Mesodermal cell (in vitro differentiated cells): ENCODE data around the gene CENPC.
"Not testable (repeated sequence)": the region's sequence is repeated elsewhere in the genome, so short reads cannot be mapped to it uniquely, and the experiment has no call there.

Experiments
- H3K27ac ChIP-seq: 2 replicates; pipeline ENCODE4 v1.7.0; 2013; ENCODE audit warnings: mild to moderate bottlenecking, low read depth, low read length, moderate library complexity; ENCODE audit not compliant: severe bottlenecking
- H3K36me3 ChIP-seq: 2 replicates; pipeline ENCODE4 v1.7.1; 2013; ENCODE audit warnings: mild to moderate bottlenecking, low read length, moderate library complexity; ENCODE audit not compliant: control insufficient read depth, insufficient read depth
- H3K4me1 ChIP-seq: one replicate; pipeline ENCODE4 v1.7.1; 2013; ENCODE audit warnings: mild to moderate bottlenecking, low read length; ENCODE audit not compliant: insufficient read depth, control insufficient read depth, poor library complexity, severe bottlenecking
- H3K4me3 ChIP-seq: 2 replicates; pipeline ENCODE4 v1.7.0; 2013; ENCODE audit warnings: low read length, control low read depth, mild to moderate bottlenecking; ENCODE audit not compliant: insufficient read depth, poor library complexity, severe bottlenecking; ENCODE audit errors: extremely low read depth
- H3K9me3 ChIP-seq: 2 replicates; pipeline ENCODE4 v1.7.1; 2013; ENCODE audit warnings: mild to moderate bottlenecking, low read length, moderate library complexity; ENCODE audit not compliant: control insufficient read depth
- WGBS, 2 experiments: methylation state at CpG; one replicate each; pipeline ENCODE4 v1.1.5; 2013; ENCODE audit warnings: missing lambda C conversion rate in 2 of 2; ENCODE audit not compliant: insufficient coverage in 2 of 2; 5-methylcytosine and 5-hydroxymethylcytosine counted together

Gene CENPC

DNA sequence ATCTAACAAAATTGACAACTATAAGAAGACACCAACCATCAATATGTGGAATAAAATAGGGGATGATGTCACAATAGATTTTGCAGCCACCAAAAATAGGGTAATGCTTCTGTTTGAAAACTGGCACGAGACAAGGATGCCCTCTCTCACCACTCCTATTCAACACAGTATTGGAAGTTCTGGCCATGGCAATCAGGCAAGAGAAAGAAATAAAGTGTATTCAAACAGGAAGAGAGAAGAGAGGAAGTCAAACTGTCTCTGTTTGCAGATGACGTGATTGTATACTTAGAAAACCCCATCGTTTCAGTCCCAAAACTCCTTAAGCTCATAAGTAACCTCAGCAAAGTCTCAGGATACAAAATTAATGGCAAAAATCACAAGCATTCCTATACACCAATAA is 21.2 kb downstream of the CENPC start:
- not testable (repeated sequence) for H3K9me3 ChIP-seq, H3K4me1 ChIP-seq, H3K4me3 ChIP-seq, H3K27ac ChIP-seq
- H3K36me3 ChIP-seq: peaks cover 24% of the 10 kb centered on the region
- WGBS, 2 experiments: 75 to 80% methylated on average over 1 to 2 of the region's 3 CpGs

DNA sequence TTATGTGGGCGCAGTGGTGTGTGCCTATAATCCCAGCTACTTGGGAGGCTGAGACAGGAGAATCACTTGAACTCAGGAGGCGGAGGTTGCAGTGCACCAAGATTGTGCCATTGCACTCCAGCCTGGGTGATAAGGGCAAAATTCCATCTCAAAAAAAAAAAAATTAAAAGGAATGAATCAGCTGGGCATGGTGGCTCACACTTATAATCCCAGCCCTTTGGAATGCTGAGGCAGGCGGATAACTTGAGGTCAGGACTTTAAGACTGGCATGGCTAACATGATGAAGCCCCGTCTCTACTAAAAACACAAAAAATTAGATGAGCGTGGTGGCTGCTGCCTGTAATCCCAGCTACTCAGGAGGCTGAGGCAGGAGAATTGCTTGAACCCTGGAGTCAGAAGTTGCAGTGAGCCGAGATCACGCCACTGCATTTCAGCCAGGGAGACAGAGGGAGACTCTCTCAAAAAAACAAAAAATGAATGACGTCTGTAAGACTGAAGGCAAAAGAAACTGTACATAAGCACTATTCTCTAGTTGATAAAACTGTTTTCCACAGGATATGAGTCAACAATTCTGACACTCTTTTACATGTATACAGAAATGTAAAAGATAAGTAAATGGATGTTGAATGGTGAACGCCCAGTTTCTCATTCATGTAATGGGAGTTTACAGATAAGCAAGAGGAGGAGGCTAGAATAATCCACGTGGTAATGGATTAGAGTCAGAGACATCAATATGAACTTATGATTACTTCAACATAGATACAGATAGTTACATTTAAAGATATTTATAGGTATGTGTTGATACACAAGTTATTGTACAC is 22.2 kb downstream of the CENPC start:
- 91 to 99% methylated on average over 5 to 7 of the region's 10 CpGs for WGBS, 2 experiments
- H3K36me3 ChIP-seq: peaks cover 16% of the 10 kb centered on the region

DNA sequence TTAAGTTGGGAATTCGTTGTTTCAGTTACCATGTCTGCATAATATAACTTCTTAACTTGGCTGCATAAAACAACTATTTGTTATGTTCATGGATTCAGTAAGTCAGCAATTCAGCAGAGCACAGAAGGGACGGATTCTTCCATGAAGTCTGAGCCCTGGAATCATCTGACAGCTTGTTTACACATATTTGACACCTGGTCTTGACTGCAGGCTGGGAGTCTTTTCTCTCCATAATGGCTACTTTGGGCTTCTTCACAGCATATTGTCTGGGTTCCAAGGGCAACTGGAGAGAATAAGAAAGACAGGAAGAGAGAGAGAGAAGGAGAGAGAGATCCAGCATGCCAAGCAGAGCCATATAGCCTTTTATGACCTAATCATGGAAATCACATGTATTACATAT is 23.1 kb downstream of the CENPC start:
- peaks cover 3% of the 10 kb centered on the region for H3K4me1 ChIP-seq
- WGBS, 2 experiments: 83 to 100% methylated on average over 1 of the region's 2 CpGs
- no peak overlapping the region for H3K4me3 ChIP-seq
- H3K9me3 ChIP-seq: no peaks in the 10 kb centered on the region
- peaks cover 23% of the 10 kb centered on the region for H3K36me3 ChIP-seq
- no peak overlapping the region for H3K27ac ChIP-seq

More for the DNA sequence above, 22.2 kb downstream of the CENPC start:
- no peaks in the 10 kb centered on the region for H3K9me3 ChIP-seq
- H3K4me3 ChIP-seq: no peak overlapping the region
- H3K27ac ChIP-seq: no peak overlapping the region
- H3K4me1 ChIP-seq: peaks cover 3% of the 10 kb centered on the region

DNA sequence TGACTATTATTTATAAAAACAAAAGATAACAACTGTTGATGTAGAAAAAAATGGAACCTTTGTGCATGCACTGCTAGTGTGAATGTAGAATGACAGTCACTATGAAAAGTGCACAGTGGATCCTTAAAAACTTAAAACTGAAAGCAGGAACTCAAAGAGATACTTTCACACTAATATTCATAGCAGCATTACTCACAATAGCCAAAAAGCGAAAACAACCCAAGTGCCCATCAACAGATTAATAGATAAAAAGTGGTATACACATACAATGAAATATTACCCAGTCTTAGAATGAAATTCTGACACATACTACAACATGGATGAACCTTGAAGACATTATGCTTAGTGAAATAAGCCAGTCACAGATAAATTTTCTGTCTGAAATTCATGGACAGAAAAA is 23.8 kb downstream of the CENPC start:
- Histone ChIP-seq H3K36me3 (peaks cover 25% of the 10 kb centered on the region), H3K9me3 (no peaks in the 10 kb centered on the region), H3K4me3 (no peak overlapping the region), H3K4me1 (peaks cover 3% of the 10 kb centered on the region), H3K27ac (no peak overlapping the region)
- WGBS, 2 experiments: no CpG with 5 or more reads among the region's 1 CpG

DNA sequence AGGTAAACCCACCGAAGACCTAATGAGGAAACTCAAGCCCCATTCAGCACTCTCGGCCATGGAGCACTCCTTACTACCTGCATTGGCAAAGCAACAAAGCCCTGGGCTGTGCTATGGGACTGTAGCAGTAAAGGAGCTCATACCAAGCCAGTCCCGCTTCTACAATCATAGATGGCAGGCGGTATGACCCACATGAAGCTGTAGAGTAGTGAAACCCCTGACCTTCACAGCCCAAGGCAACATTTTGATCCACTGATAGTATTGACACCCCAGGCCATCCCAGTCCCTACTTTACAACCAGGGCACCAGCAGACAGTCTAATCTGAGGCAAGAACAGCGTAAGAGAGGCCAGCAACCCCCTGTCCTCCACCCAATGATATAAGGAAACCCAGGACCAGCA is 25.2 kb downstream of the CENPC start:
- 98 to 100% methylated on average over 3 to 5 of the region's 5 CpGs for WGBS, 2 experiments
- H3K4me3 ChIP-seq: no peak overlapping the region
- H3K36me3 ChIP-seq: peaks cover 25% of the 10 kb centered on the region
- H3K4me1 ChIP-seq: peaks cover 3% of the 10 kb centered on the region
- no peaks in the 10 kb centered on the region for H3K9me3 ChIP-seq
- no peak overlapping the region for H3K27ac ChIP-seq

DNA sequence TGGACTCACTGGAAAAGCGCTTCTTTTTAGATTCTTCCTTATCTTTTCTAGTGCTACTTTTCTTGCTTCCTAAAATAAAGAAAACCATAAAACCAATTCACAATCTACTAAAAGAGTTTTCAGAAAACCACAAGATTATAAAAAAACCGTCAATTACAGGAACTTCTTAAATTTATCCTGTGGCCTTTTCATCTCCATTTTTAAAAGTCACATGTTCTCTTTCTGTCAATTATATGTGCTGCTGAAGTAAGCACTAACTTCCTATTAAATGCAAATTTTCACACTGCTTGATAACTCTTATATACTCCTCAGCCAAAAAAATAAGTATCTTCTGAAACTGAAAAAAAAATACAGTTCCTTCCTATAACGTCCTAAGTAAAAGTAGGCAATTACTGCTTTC is 32.8 kb downstream of the CENPC start:
- H3K4me1 ChIP-seq: no peaks in the 10 kb centered on the region
- no peak overlapping the region for H3K4me3 ChIP-seq
- no peak overlapping the region for H3K27ac ChIP-seq
- 94 to 100% methylated on average over 2 of the region's 3 CpGs for WGBS, 2 experiments
- H3K9me3 ChIP-seq: no peaks in the 10 kb centered on the region
- peaks cover 52% of the 10 kb centered on the region for H3K36me3 ChIP-seq

DNA sequence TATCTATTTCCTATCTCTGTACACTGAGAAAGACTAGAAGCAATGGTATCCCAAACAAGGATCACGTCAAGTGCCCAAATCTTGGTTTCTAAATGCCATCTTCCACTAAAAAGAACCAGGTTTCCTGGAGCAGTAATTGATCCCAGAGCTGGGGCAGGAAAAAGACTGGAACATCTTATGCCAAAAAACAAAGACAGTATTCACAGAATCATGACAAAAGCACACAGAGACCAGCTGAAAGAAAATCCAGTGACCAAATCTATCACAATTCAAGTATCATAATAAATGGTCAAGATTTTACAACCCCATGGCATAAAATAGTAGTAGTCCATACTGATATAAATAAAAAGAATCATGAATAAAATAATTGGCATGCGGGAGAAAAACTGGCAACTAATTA is 44.9 kb downstream of the CENPC start:
- H3K36me3 ChIP-seq: peaks cover 24% of the 10 kb centered on the region
- H3K4me3 ChIP-seq: no peak overlapping the region
- no peak overlapping the region for H3K27ac ChIP-seq
- WGBS, 2 experiments: 100% methylated on average over 1 to 2 of the region's 2 CpGs
- H3K4me1 ChIP-seq: no peaks in the 10 kb centered on the region
- H3K9me3 ChIP-seq: no peaks in the 10 kb centered on the region

DNA sequence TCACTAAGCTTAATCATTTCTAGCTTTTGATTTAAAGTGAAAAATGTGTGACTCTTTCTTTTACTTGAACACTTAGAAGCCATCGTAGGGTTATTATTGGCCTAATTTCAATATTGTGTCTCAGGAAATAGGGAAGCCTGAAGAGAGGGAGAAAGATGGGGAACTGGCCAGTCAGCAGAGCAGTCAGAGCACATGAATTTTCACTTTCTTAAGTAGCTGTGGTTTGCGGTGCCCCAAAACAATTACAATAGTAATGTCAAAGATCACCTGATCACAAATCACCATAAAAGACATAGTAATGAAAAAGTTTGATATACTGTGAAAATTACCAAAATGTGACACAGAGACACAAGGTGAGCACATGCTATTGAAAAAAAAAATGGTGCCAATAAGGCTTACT is 45.5 kb downstream of the CENPC start:
- no peak overlapping the region for H3K27ac ChIP-seq
- H3K4me3 ChIP-seq: no peak overlapping the region
- no peaks in the 10 kb centered on the region for H3K9me3 ChIP-seq
- WGBS, 2 experiments: no CpG with 5 or more reads among the region's 2 CpGs
- no peaks in the 10 kb centered on the region for H3K4me1 ChIP-seq
- peaks cover 24% of the 10 kb centered on the region for H3K36me3 ChIP-seq

DNA sequence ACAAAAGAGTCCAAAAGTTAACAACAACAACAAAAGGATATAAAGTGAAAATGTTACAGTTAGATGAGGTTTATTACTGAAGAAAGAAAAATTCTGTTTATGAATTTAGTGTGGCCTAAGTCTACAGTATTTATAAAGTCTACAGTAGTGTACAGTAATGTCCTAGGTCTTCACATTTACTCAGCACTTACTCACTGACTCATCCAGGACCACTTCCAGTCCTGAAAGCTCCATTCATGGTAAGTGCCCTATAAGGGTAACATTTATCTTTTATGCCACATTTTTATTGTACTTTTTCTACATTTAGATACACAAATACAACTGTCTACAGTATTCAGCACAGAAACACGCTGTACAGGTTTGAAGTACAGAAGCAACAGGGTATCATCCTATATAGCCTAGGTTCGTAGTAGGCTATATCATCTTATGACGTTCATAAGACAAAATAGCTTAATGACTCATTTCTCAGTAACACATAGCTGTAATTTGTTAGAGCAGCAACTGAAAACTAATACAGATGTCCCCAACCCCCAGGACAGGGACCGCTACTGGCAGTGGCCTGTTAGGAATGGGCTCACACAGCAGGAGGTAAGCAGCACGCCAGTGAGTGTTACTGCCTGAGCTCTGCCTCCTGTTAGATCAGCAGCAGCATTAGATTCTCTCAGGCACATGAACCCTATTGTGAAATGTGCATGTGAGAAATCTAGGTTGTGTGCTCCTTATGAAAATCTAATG is 61.3 kb downstream of the CENPC start:
- peaks cover 60% of the 10 kb centered on the region for H3K36me3 ChIP-seq
- no peak overlapping the region for H3K4me3 ChIP-seq
- no peaks in the 10 kb centered on the region for H3K9me3 ChIP-seq
- WGBS, 2 experiments: 86 to 96% methylated on average over 3 of the region's 5 CpGs
- no peak overlapping the region for H3K27ac ChIP-seq
- no peaks in the 10 kb centered on the region for H3K4me1 ChIP-seq

DNA sequence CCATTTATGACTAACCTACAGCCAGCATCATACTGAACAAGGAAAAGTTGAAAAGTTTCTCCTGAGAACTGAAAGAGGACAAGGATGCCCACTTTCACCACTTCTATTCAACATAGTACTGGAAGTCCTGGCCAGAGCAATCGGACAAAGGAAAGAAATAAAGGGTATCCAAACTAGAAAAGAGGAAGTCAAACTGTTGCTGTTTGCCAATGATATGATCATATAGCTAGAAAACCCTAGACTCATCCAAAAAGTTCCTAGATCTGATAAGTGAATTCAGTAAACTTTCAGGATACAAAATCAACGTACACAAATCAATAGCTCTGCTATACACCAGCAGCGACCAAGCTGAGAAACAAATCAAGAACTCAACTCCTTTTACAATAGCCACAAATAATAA is 64.5 kb downstream of the CENPC start:
- no peak overlapping the region for H3K4me3 ChIP-seq
- no CpG with 5 or more reads among the region's 3 CpGs for WGBS, 2 experiments
- peaks cover 67% of the 10 kb centered on the region for H3K36me3 ChIP-seq
- no peaks in the 10 kb centered on the region for H3K9me3 ChIP-seq
- no peaks in the 10 kb centered on the region for H3K4me1 ChIP-seq
- no peak overlapping the region for H3K27ac ChIP-seq

DNA sequence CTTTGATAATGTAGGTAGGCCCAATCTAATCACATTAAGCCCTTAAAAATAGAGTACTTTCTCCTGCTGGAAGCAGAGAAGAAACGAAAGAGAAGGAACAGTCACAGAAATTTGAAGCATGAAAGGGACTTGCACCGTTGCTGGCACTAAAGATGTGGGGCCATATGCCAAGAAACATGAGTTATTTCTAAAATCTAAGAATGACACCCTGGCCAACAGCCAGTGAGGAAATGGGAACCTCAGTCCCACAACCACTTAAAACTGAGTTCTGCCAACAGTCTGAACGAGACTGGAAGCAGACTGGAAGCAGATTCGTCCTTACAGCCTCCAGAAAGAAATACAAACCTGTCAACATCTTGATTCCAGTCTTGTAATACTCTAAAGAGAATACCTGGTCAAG is 70.1 kb downstream of the CENPC start:
- Histone ChIP-seq H3K4me3 (no peak overlapping the region), H3K27ac (no peak overlapping the region), H3K36me3 (peaks cover 55% of the 10 kb centered on the region), H3K4me1 (no peaks in the 10 kb centered on the region), H3K9me3 (no peaks in the 10 kb centered on the region)
- 94 to 100% methylated on average over 2 to 4 of the region's 4 CpGs for WGBS, 2 experiments
